Stimulated activated CD4-positive, alpha-beta T cell treated with anti-CD3 and anti-CD28 coated beads, Interleukin-2, amount 100 ng/mL, for 24 hours (primary cell): ENCODE measurements around the gene TRPM3.

Source experiments
- DNase-seq, 2 donors: peaks; one replicate each; pipeline ENCODE4 v3.0.0-alpha.2; 2020

The TRPM3 gene

GRCh38 chr9:70499621-70500020 is 621.8 kb downstream of the TRPM3 start:
- no peak for DNase-seq

DNA sequence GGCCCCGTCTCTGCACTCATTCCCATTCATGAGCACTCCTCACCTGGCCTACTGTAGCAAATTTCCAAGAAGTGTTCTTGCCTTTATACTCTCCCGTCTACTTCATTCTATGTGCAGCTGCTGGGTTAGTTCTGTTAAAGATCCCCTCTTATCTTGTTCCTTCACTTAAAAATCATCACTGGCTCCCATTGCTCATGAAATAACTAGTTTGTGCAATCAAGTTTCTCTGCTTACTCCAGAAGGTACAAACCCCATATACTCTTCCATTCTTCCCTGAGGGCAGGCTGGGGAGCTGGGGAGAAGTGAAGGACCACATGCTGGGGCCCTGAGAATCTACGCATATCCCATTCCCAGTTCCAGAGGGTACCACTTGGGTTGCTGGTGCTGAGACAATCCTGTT is 622.6 kb downstream of the TRPM3 start:
- no peak for DNase-seq

- no peak for DNase-seq
Observed at GRCh38 chr9:70496244-70496643, 625.2 kb downstream of the TRPM3 start.

DNA sequence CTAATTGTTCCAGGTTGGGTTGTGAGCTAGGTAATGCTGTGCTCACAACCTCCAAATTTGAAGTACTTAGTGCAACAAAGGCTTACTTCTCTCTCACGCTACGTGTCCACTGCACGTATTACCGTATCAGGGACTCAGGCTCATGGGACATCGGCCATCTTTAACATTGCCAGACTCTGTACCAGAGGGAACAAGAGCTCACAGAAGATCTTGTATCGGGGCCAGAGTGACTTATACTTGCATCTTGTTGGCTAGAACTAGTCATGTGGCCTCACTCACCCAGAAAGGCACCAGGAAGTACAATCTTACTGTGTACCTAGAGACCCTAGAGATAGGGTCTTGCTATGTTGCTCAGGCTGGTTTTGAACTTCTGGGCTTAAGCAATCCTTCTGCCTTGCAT is 625.9 kb downstream of the TRPM3 start:
- DNase-seq: no peak

DNA sequence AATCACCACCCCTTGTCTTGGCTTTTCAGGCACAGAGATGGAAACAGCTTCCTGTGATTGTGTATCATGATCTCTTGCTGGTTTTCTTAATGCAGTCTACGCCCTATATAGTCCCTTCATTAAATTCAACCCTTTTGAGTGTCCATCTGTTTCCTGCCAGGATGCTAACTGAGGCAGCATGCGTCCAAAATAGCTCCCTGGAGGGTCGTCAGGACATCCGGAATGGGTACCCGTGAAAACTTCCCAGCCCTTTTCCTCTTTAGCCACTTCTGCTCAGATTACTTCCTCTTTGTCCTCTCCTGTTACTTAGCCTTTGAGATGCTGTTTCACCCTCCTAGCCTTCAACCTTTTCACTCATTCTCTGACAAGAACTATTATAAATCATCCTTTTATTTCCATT is 627.2 kb downstream of the TRPM3 start:
- DNase-seq: no peak

GRCh38 chr9:70493029-70493428 is 628.4 kb downstream of the TRPM3 start:
- DNase-seq: no peak

DNA sequence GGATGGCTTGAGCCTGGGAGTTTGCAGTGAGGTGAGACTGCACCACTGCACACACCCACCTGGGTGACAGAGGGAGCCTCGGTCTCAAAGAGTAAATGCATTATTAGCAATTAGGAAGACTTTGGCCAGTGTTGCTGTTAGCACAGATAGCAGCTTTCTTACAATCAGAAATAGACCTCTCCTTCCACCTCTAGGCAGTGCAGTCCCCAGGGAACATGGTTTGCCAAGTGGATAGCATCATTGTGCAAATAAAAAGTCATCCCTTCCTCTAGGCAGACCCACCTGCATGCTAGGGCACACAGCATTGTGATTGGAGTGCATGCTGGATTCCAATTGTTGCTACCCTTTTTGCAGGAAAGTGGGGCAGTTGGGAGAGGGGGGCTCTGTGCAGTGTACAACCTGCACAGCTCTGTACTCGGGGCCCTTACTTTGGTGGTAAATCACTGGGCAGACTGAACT is 629.1 kb downstream of the TRPM3 start:
- DNase-seq: no peak

- DNase-seq: no peak
Observed at GRCh38 chr9:70491426-70492318, 629.7 kb downstream of the TRPM3 start.

DNA sequence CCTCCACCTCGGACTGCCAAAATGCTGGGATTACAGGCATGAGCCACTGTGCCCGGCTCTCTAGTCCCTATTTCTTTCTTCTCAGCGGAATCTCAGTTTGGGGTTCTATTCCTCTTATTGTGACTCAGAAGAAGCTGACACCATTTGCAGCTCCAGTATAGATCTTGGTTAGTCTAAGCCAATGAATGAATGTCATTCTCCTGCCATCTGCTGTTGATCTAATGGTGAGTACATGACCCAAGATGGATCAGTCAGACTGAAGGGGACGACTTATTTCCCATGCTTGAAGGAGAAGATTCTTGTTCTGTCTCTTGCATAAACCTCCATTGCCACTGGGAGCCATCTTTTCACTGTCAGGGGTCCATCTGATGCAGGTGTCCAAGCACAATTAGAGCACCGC is 630.9 kb downstream of the TRPM3 start:
- DNase-seq: no peak

DNA sequence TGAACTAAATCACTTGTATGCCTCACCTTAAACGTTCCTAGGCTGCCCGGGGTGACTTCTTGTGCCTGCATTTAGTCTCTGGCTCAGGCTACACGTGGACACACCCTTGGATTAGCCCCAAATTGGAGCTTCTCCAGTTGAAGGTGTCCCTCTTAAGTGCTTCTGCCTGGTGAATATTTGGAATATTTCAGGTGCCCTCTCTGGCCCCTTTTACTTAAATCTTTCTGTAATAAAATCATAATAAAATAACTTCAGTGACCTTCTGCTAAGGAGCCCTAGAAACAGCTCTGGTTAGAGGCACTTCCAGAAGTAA is 632.7 kb downstream of the TRPM3 start:
- DNase-seq: no peak

GRCh38 chr9:70488098-70488792 is 633.2 kb downstream of the TRPM3 start:
- no peak for DNase-seq

- no peak for DNase-seq
Observed at GRCh38 chr9:70486127-70486526, 635.3 kb downstream of the TRPM3 start.

GRCh38 chr9:70485273-70485858 is 636.1 kb downstream of the TRPM3 start:
- no peak for DNase-seq

DNA sequence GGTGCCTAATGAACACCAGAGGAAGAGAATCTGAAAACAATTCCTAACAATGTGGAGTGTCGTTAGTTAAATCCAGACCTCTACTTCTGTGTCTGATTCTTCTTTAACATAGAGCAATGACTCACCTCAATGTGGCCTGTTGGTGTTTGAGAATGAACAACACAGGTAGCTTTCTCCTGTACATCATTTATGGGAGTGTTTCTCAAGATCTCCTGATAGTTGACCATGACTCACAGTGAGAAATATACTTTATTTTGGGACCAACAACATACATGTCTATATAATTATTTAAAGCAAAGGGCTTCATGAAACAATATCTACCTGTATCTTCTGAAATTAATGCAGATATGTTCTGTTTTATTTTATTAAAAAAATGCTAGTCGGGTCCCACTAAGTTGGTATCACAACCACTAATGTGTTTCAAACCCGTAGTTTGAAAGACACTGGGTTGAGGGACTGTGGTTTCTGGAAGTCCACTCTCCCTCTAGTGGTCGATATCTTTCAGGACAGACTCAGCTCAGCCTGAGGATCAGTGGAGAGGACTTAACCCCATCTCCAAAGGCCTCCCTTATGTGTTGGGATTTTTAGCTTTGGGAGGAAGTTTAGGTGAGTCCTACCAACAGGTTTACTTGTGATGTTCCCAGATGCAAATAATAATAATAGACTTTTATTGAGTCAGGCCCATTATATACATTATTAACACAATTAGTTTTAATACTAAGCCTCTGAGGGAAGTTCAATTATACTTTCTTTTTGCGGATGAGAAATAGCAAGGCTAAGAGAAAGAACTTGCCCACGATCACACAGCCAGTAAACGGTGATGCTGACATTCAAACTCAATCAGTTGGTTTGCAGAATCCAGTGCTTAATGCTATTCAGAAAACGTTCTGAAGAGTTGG is 636.9 kb downstream of the TRPM3 start:
- DNase-seq: no peak

GRCh38 chr9:70481471-70481870 is 640.0 kb downstream of the TRPM3 start:
- no peak for DNase-seq

- DNase-seq: no peak
Observed at GRCh38 chr9:70480405-70480980, 640.9 kb downstream of the TRPM3 start.

GRCh38 chr9:70479880-70480291 is 641.5 kb downstream of the TRPM3 start:
- DNase-seq: no peak
